Measurements from ENCODE around the gene LETM1.

DNA sequence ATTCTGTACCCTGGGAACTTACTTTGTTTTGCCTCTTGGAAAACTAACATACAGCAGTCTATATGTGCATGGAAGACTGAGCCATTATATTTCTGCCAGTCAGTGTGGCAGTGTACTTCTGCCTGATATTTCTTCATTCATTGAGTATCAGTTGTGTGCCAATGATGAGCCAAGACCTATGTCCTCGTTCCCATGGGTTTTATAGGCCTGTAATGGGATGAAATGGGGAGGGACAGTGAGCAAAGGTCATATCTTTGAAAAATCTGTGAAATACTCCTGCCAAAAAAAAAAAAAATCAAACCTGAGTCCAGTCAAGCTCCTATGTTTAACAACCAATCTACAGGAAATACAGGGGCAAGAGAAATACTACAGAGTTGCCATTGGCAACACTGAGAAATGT lies 24.4 kb upstream of the LETM1 start:
- TF ChIP-seq EZH2 (IDR thresholded peaks at IDR 0.05): no peak
- TF ChIP-seq POLR2AphosphoS5 (IDR thresholded peaks at IDR 0.05; ENCODE audit: borderline replicate concordance, low read depth, low read length): no peak

Measured in SK-N-MC (cell line).